DOHH2 (cell line): ENCODE measurements around the gene SLC22A4.

Experiments used
- H3F3A ChIP-seq: fragments of 200-600 bp; sonication (generic), shearing (Covaris generic); 2 replicates; pipeline ENCODE4 v1.6.0; 2016; ENCODE audit warnings: antibody characterized with exemption, mild to moderate bottlenecking; ENCODE audit not compliant: control insufficient read depth, insufficient read depth
- H3K27ac ChIP-seq: fragments of 200-600 bp; sonication (generic); 2 replicates; pipeline ENCODE4 v1.5.1; 2014; ENCODE audit warnings: low read depth, mild to moderate bottlenecking, low read length, moderate library complexity
- H3K27me3 ChIP-seq: fragments of 200-600 bp; sonication (generic); 2 replicates; pipeline ENCODE4 v1.6.1; 2014; ENCODE audit warnings: mild to moderate bottlenecking, low read length, mixed read lengths; ENCODE audit not compliant: control insufficient read depth
- H3K36me3 ChIP-seq: fragments of 200-600 bp; sonication (generic); 2 replicates; pipeline ENCODE4 v1.6.1; 2014; ENCODE audit warnings: mild to moderate bottlenecking, low read length, moderate library complexity, mixed read lengths; ENCODE audit not compliant: control insufficient read depth
- H3K4me1 ChIP-seq: fragments of 200-600 bp; sonication (generic); 2 replicates; pipeline ENCODE4 v1.6.1; 2014; ENCODE audit warnings: mild to moderate bottlenecking, low read length, mixed read lengths; ENCODE audit not compliant: control insufficient read depth
- H3K4me2 ChIP-seq: fragments of 200-600 bp; sonication (generic); 2 replicates; pipeline ENCODE4 v1.6.0; 2014; ENCODE audit warnings: mild to moderate bottlenecking, low read length, moderate library complexity
- H3K4me3 ChIP-seq: fragments of 200-600 bp; sonication (generic); 2 replicates; pipeline ENCODE4 v1.5.1; 2014; ENCODE audit warnings: mild to moderate bottlenecking, low read length, mixed read lengths
- H3K79me2 ChIP-seq: fragments of 200-600 bp; sonication (generic); 2 replicates; pipeline ENCODE4 v1.6.1; 2014; ENCODE audit warnings: mild to moderate bottlenecking, low read length, mixed read lengths; ENCODE audit not compliant: control insufficient read depth
- H3K9me2 ChIP-seq: fragments of 200-600 bp; sonication (generic); replicated peaks from 2 replicates; pipeline ENCODE4 v1.6.1; 2014; ENCODE audit warnings: mild to moderate bottlenecking, low read length, mixed read lengths; ENCODE audit not compliant: control insufficient read depth
- H3K9me3 ChIP-seq: fragments of 200-600 bp; sonication (generic); 2 replicates; pipeline ENCODE4 v1.6.1; 2014; ENCODE audit warnings: antibody characterized with exemption, low read length, mixed read lengths; ENCODE audit not compliant: control insufficient read depth, insufficient read depth
- H4K20me1 ChIP-seq: fragments of 200-600 bp; sonication (generic); 2 replicates; pipeline ENCODE4 v1.6.0; 2014; ENCODE audit warnings: low read depth, mild to moderate bottlenecking, antibody characterized with exemption, low read length, moderate library complexity; ENCODE audit not compliant: control insufficient read depth, insufficient read depth
- CTCF ChIP-seq: fragments of 200-600 bp; sonication (generic); IDR thresholded peaks from one replicate; pipeline ENCODE4 v1.5.1; 2014; ENCODE audit warnings: antibody characterized with exemption, mild to moderate bottlenecking, low read depth, low read length; ENCODE audit not compliant: poor library complexity, severe bottlenecking
- EZH2phosphoT487 ChIP-seq: fragments of 200-600 bp; sonication (generic); IDR thresholded peaks from 2 replicates; pipeline ENCODE4 v1.6.1; 2017; ENCODE audit warnings: borderline replicate concordance, mild to moderate bottlenecking, antibody characterized with exemption, low read length, moderate library complexity, mixed read lengths

Gene SLC22A4

GRCh38 chr5:132264546-132265335 is 29.5 kb upstream of the SLC22A4 start:
- no peaks in the 10 kb centered on the region for H4K20me1 ChIP-seq
- no peak overlapping the region for H3K27ac ChIP-seq
- no peaks in the 10 kb centered on the region for H3K4me1 ChIP-seq
- H3K4me2 ChIP-seq, result no peak overlapping the region
- H3K9me3 ChIP-seq, result no peaks in the 10 kb centered on the region
- no peak for TF ChIP-seq CTCF
- TF ChIP-seq EZH2phosphoT487, result no peak
- H3K36me3 ChIP-seq, result no peaks in the 10 kb centered on the region
- H3F3A ChIP-seq, result no peaks in the 10 kb centered on the region
- no peaks in the 10 kb centered on the region for H3K9me2 ChIP-seq
- no peaks in the 10 kb centered on the region for H3K79me2 ChIP-seq
- no peak overlapping the region for H3K4me3 ChIP-seq
- H3K27me3 ChIP-seq, result peaks cover 11% of the 10 kb centered on the region

GRCh38 chr5:132265336-132266030 is 28.7 kb upstream of the SLC22A4 start:
- no peaks in the 10 kb centered on the region for H3K4me1 ChIP-seq
- H3K36me3 ChIP-seq, result no peaks in the 10 kb centered on the region
- no peaks in the 10 kb centered on the region for H3K9me3 ChIP-seq
- H3K27me3 ChIP-seq, result peaks cover 10% of the 10 kb centered on the region
- no peak overlapping the region for H3K4me3 ChIP-seq
- no peaks in the 10 kb centered on the region for H3K9me2 ChIP-seq
- H3K79me2 ChIP-seq, result no peaks in the 10 kb centered on the region
- TF ChIP-seq CTCF, result no peak
- TF ChIP-seq EZH2phosphoT487, result no peak
- H4K20me1 ChIP-seq, result no peaks in the 10 kb centered on the region
- H3K4me2 ChIP-seq, result no peak overlapping the region
- H3K27ac ChIP-seq, result no peak overlapping the region
- H3F3A ChIP-seq, result no peaks in the 10 kb centered on the region

GRCh38 chr5:132266031-132266835 is 28.0 kb upstream of the SLC22A4 start:
- H3F3A ChIP-seq, result no peaks in the 10 kb centered on the region
- peaks cover 8% of the 10 kb centered on the region for H3K27me3 ChIP-seq
- no peaks in the 10 kb centered on the region for H3K9me3 ChIP-seq
- no peaks in the 10 kb centered on the region for H3K79me2 ChIP-seq
- H4K20me1 ChIP-seq, result no peaks in the 10 kb centered on the region
- no peak overlapping the region for H3K4me2 ChIP-seq
- no peak overlapping the region for H3K27ac ChIP-seq
- H3K4me3 ChIP-seq, result no peak overlapping the region
- TF ChIP-seq EZH2phosphoT487 (no peak), CTCF (no peak)
- H3K4me1 ChIP-seq, result no peaks in the 10 kb centered on the region
- no peaks in the 10 kb centered on the region for H3K9me2 ChIP-seq
- no peaks in the 10 kb centered on the region for H3K36me3 ChIP-seq
